ENCODE data around the gene RDH14.

DNA sequence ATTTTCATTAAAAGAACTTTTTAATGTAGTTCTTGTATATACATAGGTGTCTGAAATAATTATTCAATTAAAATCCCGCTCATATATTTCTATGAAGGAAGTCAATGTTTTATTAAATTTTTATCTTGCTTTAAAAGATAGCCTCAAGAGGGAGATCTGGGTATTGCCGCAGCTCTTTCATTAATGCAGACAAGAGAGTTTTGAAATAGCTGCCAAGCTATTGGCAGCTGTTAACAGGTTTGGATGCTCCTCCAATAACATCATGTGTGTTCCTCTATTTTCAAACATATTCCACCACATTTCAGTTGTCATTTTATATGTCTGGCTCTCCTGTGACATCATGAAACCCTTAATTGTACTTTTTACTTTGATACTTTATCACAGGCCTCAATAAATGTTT, 41.8 kb upstream of the RDH14 start:
- TF ChIP-seq ZNF331 (CRISPR knock-in tag; IDR thresholded peaks at IDR 0.05; ENCODE audit: low read depth): no peak
- no peak for TF ChIP-seq CREB1 (CRISPR knock-in tag; IDR thresholded peaks at IDR 0.05; ENCODE audit: low read depth)
- no peak for TF ChIP-seq POLR2AphosphoS5 (IDR thresholded peaks at IDR 0.05; ENCODE audit: low read depth)
- no peak for TF ChIP-seq EZH2phosphoT487 (IDR thresholded peaks at IDR 0.05; ENCODE audit: unreplicated experiment)
- no peak; a peak in 1 of 4 replicates for TF ChIP-seq CTCF (conservative IDR thresholded peaks at IDR 0.05; ENCODE audit: low read depth in 2 of 2)
